Peyer's patch (tissue), 4 donors: ENCODE data around the gene ARHGAP26.

ENCODE experiments used
- CTCF ChIP-seq, 6 experiments: fragments of 450-650 bp in 4 of 6; fragments of 200-600 bp in 2 of 6; sonication (generic) in 1 of 6; IDR thresholded peaks; one replicate each; pipeline ENCODE4 v1.5.1; 2017 to 2019; ENCODE audit warnings: antibody characterized with exemption in 6 of 6, mild to moderate bottlenecking in 3 of 6, moderate library complexity in 1 of 6
- POLR2A ChIP-seq, 2 donors: fragments of 450-650 bp; IDR thresholded peaks; one replicate each; pipeline ENCODE4 v1.5.1; 2017; ENCODE audit warnings: antibody characterized with exemption in 2 of 2, mild to moderate bottlenecking in 2 of 2, moderate library complexity in 2 of 2

GRCh38 chr5:143214890-143215289 is 444.7 kb downstream of the ARHGAP26 start:
- TF ChIP-seq CTCF (IDR thresholded peaks at IDR 0.05) (no peak), POLR2A (IDR thresholded peaks at IDR 0.05) (no peak)
